ENCODE results near the gene HIF1AN.
A peak's percentile ranks its signal among the peaks of the same experiment; 100 is the strongest.

Gene HIF1AN

DNA sequence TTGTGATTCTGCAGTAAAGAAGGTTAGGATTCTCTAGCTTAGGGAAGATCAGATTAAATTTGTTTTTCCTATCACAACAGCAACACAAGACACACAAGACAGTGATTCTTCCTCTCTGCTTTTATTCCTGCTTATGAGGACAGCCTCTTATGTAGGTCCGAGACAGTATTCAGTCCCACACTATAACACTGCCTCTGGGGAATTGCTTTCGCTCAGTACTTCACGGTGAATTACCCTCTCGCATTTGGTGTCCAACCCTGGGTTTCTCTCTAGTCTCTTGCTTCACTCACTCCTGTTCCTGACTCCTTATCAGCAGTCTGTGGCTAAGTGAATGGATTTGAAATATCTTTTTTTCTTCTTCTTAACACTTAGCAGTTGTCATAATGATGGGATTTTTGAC is 1.7 kb downstream of the HIF1AN start:
- H3K4me3 ChIP-seq (replicated peaks; ENCODE audit: low read depth, low read length), result peak overlapping the region; percentile 14
- TF ChIP-seq, protein P1, sequence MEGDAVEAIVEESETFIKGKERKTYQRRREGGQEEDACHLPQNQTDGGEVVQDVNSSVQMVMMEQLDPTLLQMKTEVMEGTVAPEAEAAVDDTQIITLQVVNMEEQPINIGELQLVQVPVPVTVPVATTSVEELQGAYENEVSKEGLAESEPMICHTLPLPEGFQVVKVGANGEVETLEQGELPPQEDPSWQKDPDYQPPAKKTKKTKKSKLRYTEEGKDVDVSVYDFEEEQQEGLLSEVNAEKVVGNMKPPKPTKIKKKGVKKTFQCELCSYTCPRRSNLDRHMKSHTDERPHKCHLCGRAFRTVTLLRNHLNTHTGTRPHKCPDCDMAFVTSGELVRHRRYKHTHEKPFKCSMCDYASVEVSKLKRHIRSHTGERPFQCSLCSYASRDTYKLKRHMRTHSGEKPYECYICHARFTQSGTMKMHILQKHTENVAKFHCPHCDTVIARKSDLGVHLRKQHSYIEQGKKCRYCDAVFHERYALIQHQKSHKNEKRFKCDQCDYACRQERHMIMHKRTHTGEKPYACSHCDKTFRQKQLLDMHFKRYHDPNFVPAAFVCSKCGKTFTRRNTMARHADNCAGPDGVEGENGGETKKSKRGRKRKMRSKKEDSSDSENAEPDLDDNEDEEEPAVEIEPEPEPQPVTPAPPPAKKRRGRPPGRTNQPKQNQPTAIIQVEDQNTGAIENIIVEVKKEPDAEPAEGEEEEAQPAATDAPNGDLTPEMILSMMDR (IDR thresholded peaks at IDR 0.05; ENCODE audit: low read depth, low read length, missing control alignments), result no peak

DNA sequence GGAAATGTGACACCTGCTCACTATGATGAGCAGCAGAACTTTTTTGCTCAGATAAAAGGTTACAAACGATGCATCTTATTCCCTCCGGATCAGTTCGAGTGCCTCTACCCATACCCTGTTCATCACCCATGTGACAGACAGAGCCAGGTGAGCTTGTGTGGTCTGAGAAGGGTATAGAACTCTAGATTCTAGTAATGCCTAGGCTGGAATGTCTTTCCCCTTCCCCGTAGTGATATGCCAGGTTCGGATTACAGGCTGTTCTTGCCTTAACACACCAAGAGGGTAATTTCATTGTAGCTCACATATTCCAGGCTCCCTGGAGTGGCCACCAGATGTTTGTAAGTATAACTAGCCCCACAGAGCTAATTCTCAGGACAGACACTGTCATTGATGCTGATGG is 9.2 kb downstream of the HIF1AN start:
- no peak for DNase-seq (ENCODE audit: extremely low read depth, low read depth)
- TF ChIP-seq, protein P1 (IDR thresholded peaks at IDR 0.05; ENCODE audit: low read depth, low read length, missing control alignments), result no peak
- H3K4me3 ChIP-seq (replicated peaks; ENCODE audit: low read depth, low read length), result no peak overlapping the region

More for the DNA sequence above, 1.7 kb downstream of the HIF1AN start:
- no peak for DNase-seq (ENCODE audit: extremely low read depth, low read depth)

DNA sequence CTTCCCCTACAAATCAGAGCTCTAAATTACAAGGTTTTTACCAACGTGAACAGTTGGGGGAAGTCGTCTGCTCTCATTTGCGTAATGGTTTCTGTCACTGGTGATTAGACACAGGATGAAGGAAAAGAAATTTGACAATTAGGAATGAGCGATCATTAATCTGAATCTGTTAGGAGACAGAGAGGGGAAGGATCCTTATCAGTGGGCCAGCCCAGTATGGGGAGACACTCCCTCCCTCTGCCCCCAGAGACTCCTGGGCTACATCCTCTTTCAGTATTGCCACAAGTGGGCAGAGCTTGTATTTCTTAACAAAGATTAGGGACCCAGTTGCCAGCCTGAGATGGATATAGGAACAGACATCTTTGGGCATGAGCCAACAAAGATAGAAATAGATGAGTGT is 15.5 kb downstream of the HIF1AN start:
- no peak for DNase-seq (ENCODE audit: extremely low read depth, low read depth)
- no peak overlapping the region for H3K4me3 ChIP-seq (replicated peaks; ENCODE audit: low read depth, low read length)
- TF ChIP-seq, protein P1 (IDR thresholded peaks at IDR 0.05; ENCODE audit: low read depth, low read length, missing control alignments), result no peak

DNA sequence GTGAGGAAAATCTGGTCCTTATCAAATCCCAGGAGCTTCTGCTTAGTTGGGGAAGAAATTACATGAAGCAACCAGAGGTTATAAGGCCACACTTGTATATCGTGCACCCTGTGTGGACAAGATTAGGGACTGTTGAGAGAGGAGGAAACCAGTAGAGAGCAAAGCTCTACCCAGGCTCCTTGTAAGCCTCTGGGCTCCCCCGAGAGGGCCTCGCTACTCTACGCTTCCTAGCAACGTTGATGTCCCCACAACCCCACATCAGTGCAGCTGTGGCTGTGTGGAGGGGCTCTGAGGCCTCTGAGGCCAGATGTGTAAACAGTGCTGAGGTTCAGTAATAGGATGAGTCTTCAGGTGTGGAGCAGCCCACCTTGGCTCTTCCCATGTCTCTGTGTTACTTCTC is 16.0 kb downstream of the HIF1AN start:
- TF ChIP-seq, protein P1 (IDR thresholded peaks at IDR 0.05; ENCODE audit: low read depth, low read length, missing control alignments), result no peak
- no peak overlapping the region for H3K4me3 ChIP-seq (replicated peaks; ENCODE audit: low read depth, low read length)
- no peak for DNase-seq (ENCODE audit: extremely low read depth, low read depth)

DNA sequence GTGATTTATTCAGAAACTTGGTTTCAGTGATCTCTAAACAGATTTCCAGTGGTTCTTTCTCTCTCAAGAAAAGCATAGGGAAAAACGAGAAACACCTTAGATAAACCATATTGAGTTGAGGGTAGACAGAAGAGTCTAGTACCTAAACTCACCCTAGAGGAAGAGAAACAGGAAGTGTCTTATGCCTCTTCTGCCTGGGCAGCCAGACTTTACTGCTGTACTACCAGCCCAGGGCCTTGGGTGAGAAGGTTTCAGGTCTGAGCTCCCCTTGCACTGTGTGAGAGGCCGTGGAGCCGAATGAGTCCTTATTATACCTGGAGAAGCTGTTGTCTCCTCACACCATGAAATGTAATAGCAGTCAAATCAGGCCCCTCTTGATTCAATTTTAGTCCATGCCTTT is 18.2 kb downstream of the HIF1AN start:
- H3K4me3 ChIP-seq (replicated peaks; ENCODE audit: low read depth, low read length), result no peak overlapping the region
- DNase-seq (ENCODE audit: extremely low read depth, low read depth), result no peak
- TF ChIP-seq, protein P1 (IDR thresholded peaks at IDR 0.05; ENCODE audit: low read depth, low read length, missing control alignments), result no peak

DNA sequence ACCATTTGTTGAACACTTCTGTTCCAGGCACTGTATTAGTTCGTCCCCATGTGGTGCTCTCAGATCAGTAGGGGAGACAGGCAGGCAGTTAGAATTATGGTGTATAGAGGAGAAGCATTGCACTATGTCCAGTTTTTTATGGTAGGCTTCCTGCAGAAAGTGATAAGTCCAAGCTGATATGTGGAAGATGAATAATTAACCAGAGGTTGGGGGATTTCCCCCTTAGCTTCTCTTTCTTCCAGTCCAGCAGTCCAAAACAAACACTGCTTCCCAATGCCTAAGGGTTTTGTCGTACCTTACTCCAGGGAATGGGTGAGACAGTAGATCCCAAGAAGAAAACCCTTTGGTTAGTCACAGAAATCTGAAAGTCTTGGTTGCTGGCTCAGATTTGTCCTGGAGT is 19.2 kb downstream of the HIF1AN start:
- DNase-seq (ENCODE audit: extremely low read depth, low read depth), result no peak
- TF ChIP-seq, protein P1 (IDR thresholded peaks at IDR 0.05; ENCODE audit: low read depth, low read length, missing control alignments), result no peak

DNA sequence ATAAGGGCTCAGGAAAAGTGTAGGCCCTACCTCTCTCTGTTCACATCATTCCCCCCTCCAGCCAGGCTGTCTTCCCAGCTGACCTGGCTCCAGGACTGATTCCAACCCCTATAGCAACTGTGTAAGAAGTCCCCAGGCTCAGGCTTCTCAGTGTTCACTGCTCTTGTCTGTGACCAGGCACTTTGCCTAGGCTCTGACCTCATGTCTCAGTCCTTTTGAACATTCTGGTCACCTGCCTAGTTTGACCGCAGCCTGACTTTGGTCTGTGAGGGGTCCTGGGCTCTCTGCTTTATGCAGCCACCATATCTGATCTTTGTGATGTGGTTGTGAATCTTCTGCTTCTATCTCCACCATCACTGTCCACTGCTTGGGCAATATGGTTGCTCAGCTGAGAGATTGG is 24.5 kb downstream of the HIF1AN start:
- TF ChIP-seq, protein P1 (IDR thresholded peaks at IDR 0.05; ENCODE audit: low read depth, low read length, missing control alignments), result no peak
- DNase-seq (ENCODE audit: extremely low read depth, low read depth), result no peak
- H3K4me3 ChIP-seq (replicated peaks; ENCODE audit: low read depth, low read length), result no peak overlapping the region

More for the DNA sequence above, 19.2 kb downstream of the HIF1AN start:
- no peak overlapping the region for H3K4me3 ChIP-seq (replicated peaks; ENCODE audit: low read depth, low read length)
